Measurements from ENCODE around the gene DPM2.

Gene DPM2

GRCh38 chr9:127973169-127974000 is 35.7 kb upstream of the DPM2 start:
- DNase-seq (ENCODE audit: low spot score), result no peak

- DNase-seq (ENCODE audit: low spot score), result no peak
Observed at GRCh38 chr9:127972236-127972871, 34.7 kb upstream of the DPM2 start.

GRCh38 chr9:127971357-127972235 is 33.9 kb upstream of the DPM2 start:
- no peak for DNase-seq (ENCODE audit: low spot score)

- no peak for DNase-seq (ENCODE audit: low spot score)
Observed at GRCh38 chr9:127970401-127971313, 33.0 kb upstream of the DPM2 start.

- DNase-seq (ENCODE audit: low spot score), result peak; percentile 39
Observed at GRCh38 chr9:127968700-127969383, 31.2 kb upstream of the DPM2 start.

GRCh38 chr9:127968042-127968441 is 30.4 kb upstream of the DPM2 start:
- DNase-seq (ENCODE audit: low spot score), result no peak

GRCh38 chr9:127967151-127967809 is 29.6 kb upstream of the DPM2 start:
- no peak for DNase-seq (ENCODE audit: low spot score)

GRCh38 chr9:127966416-127967150 is 28.9 kb upstream of the DPM2 start:
- no peak for DNase-seq (ENCODE audit: low spot score)

GRCh38 chr9:127965953-127966352 is 28.3 kb upstream of the DPM2 start:
- DNase-seq (ENCODE audit: low spot score), result no peak

GRCh38 chr9:127963359-127964064 is 25.9 kb upstream of the DPM2 start:
- DNase-seq (ENCODE audit: low spot score), result no peak

- no peak for DNase-seq (ENCODE audit: low spot score)
Observed at GRCh38 chr9:127963041-127963358, 25.3 kb upstream of the DPM2 start.

GRCh38 chr9:127962278-127962677 is 24.6 kb upstream of the DPM2 start:
- DNase-seq (ENCODE audit: low spot score), result no peak

- no peak for DNase-seq (ENCODE audit: low spot score)
Observed at GRCh38 chr9:127961613-127962155, 24.0 kb upstream of the DPM2 start.

- DNase-seq (ENCODE audit: low spot score), result no peak
Observed at GRCh38 chr9:127961155-127961490, 23.5 kb upstream of the DPM2 start.

GRCh38 chr9:127960410-127961154 is 22.9 kb upstream of the DPM2 start:
- no peak for DNase-seq (ENCODE audit: low spot score)

GRCh38 chr9:127959841-127960409 is 22.3 kb upstream of the DPM2 start:
- no peak for DNase-seq (ENCODE audit: low spot score)

- no peak for DNase-seq (ENCODE audit: low spot score)
Observed at GRCh38 chr9:127959398-127959797, 21.7 kb upstream of the DPM2 start.

GRCh38 chr9:127958728-127959127 is 21.1 kb upstream of the DPM2 start:
- no peak for DNase-seq (ENCODE audit: low spot score)

Measured in SK-N-DZ (cell line).